NCI-H345 (cell line): ENCODE results near the gene SPINK5.
"Not testable (repeated sequence)": the region's sequence is repeated elsewhere in the genome, so short reads cannot be mapped to it uniquely, and the experiment has no call there.

Experiments used
- DNase-seq: peaks from one replicate; lab custom pipeline; 2025; lab: John Stamatoyannopoulos, UW

SPINK5 gene

GRCh38 chr5:148063861-148064260 is at the start of gene SPINK5:
Gene SPINK5, plus strand, starts transcription at chr5:148063980. Its CDS starts 65 bp downstream, at chr5:148064045.
- DNase-seq: no peak

GRCh38 chr5:148014276-148014675 is 49.5 kb upstream of the SPINK5 start:
- no peak for DNase-seq

- DNase-seq: no peak
Observed at GRCh38 chr5:148020257-148020988, 43.4 kb upstream of the SPINK5 start.

GRCh38 chr5:148027505-148027904 is 36.3 kb upstream of the SPINK5 start:
- no peak for DNase-seq

- no peak for DNase-seq
Observed at GRCh38 chr5:148029131-148029530, 34.6 kb upstream of the SPINK5 start.

GRCh38 chr5:148033134-148033533 is 30.6 kb upstream of the SPINK5 start:
- DNase-seq: no peak

- DNase-seq: no peak
Observed at GRCh38 chr5:148035676-148036075, 28.1 kb upstream of the SPINK5 start.

GRCh38 chr5:148042881-148043280 is 20.9 kb upstream of the SPINK5 start:
- DNase-seq: no peak

- no peak for DNase-seq
Observed at GRCh38 chr5:148043705-148044104, 20.1 kb upstream of the SPINK5 start.

GRCh38 chr5:148055160-148055559 is 8.6 kb upstream of the SPINK5 start:
- not testable (repeated sequence) for DNase-seq

GRCh38 chr5:148060309-148060708 is 3.5 kb upstream of the SPINK5 start:
- DNase-seq: no peak

GRCh38 chr5:148060881-148061280 is 2.9 kb upstream of the SPINK5 start:
- DNase-seq: no peak

GRCh38 chr5:148070621-148071020 is 6.8 kb downstream of the SPINK5 start:
- DNase-seq: no peak

GRCh38 chr5:148072207-148072606 is 8.4 kb downstream of the SPINK5 start:
- no peak for DNase-seq

- no peak for DNase-seq
Observed at GRCh38 chr5:148075529-148075928, 11.7 kb downstream of the SPINK5 start.

GRCh38 chr5:148083203-148083602 is 19.4 kb downstream of the SPINK5 start:
- DNase-seq: no peak

- no peak for DNase-seq
Observed at GRCh38 chr5:148084269-148084668, 20.5 kb downstream of the SPINK5 start.

- DNase-seq: no peak
Observed at GRCh38 chr5:148085310-148085709, 21.5 kb downstream of the SPINK5 start.

- DNase-seq: no peak
Observed at GRCh38 chr5:148085977-148086705, 22.4 kb downstream of the SPINK5 start.

- no peak for DNase-seq
Observed at GRCh38 chr5:148090146-148090772, 26.5 kb downstream of the SPINK5 start.

- no peak for DNase-seq
Observed at GRCh38 chr5:148090773-148091250, 27.0 kb downstream of the SPINK5 start.

- DNase-seq: no peak
Observed at GRCh38 chr5:148091991-148092964, 28.5 kb downstream of the SPINK5 start.
